ENCODE results near the gene PIGS. TPM values are rescaled to one million over a fixed set of nuclear protein-coding genes. Genes with fewer than 3 reads are reported as not detected.

Gene PIGS
- total and polyA plus RNA-seq, 2 of the 13 experiments (the other 11 are each of a cell fraction or from before 2014, with no cell fraction given) = 31.7 to 42.6 TPM

DNA sequence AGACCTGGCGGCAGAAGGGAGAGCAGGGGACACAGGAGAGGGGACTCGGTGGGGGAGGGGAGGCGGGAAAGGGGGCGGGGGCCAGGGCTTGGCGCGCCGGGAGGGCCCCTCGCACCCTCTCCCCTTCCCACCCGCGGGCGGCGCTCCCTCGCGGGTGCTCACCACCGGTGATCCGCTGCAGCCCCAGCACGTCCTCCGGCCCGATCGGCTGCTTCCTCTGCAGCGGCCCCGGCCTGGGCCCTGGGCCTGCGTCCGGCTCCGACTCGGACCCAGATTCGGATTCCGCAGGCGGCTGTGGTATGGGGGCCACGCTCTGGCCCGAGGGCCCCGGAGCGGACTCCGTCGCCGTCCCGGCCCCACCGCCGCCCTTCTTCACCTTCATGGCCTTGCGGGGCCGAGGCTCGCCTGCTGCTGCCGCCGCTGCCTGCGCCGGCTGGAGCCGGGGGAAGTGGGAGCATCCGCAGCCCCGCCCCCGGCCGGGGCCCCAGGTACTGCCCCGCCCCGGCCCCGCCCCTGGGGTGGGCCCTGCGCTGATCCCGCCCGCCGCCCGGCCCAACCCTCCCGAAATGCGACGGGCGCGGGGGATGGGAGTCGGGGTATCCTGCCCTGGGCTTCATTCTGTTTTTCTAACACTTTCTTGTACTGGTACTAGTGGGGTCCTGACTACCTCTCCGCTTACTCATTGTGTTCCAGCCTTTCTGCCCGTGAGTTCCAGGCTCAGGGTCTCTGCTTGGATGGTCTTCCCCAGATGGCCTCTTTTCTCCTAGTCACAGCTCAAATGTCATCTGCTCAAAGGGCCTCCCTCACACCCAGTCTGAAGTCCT is 18.9 kb downstream of the PIGS start, which contains the start of gene UNC119 (continued):
- TF ChIP-seq, protein P1, sequence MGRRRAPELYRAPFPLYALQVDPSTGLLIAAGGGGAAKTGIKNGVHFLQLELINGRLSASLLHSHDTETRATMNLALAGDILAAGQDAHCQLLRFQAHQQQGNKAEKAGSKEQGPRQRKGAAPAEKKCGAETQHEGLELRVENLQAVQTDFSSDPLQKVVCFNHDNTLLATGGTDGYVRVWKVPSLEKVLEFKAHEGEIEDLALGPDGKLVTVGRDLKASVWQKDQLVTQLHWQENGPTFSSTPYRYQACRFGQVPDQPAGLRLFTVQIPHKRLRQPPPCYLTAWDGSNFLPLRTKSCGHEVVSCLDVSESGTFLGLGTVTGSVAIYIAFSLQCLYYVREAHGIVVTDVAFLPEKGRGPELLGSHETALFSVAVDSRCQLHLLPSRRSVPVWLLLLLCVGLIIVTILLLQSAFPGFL (CRISPR knock-in tag; IDR thresholded peaks at IDR 0.05) = no peak
- TF ChIP-seq ZBTB42 (CRISPR knock-in tag; IDR thresholded peaks at IDR 0.05) (no peak; the same call in 1 of the 2 replicates), FOSL1 (CRISPR knock-in tag; IDR thresholded peaks at IDR 0.05; ENCODE audit: borderline replicate concordance) (no peak), TP53 (CRISPR knock-in tag; conservative IDR thresholded peaks at IDR 0.05) (no peak), E2F2 (CRISPR knock-in tag; IDR thresholded peaks at IDR 0.05; ENCODE audit: borderline replicate concordance) (no peak), HIC2 (CRISPR knock-in tag; IDR thresholded peaks at IDR 0.05; ENCODE audit: low read depth) (no peak), IRX3 (CRISPR knock-in tag; IDR thresholded peaks at IDR 0.05; ENCODE audit: borderline replicate concordance, low read depth) (peak; percentile 64; the same call in 1 of the 2 replicates), HES4 (CRISPR knock-in tag; IDR thresholded peaks at IDR 0.05; ENCODE audit: borderline replicate concordance) (0 out of 2 replicates have a peak, but pooled peaks have one; percentile 21)
- TF ChIP-seq, protein P2, sequence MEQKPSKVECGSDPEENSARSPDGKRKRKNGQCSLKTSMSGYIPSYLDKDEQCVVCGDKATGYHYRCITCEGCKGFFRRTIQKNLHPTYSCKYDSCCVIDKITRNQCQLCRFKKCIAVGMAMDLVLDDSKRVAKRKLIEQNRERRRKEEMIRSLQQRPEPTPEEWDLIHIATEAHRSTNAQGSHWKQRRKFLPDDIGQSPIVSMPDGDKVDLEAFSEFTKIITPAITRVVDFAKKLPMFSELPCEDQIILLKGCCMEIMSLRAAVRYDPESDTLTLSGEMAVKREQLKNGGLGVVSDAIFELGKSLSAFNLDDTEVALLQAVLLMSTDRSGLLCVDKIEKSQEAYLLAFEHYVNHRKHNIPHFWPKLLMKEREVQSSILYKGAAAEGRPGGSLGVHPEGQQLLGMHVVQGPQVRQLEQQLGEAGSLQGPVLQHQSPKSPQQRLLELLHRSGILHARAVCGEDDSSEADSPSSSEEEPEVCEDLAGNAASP (CRISPR knock-in tag; IDR thresholded peaks at IDR 0.05; ENCODE audit: borderline replicate concordance) = no peak
- TF ChIP-seq, protein P3, sequence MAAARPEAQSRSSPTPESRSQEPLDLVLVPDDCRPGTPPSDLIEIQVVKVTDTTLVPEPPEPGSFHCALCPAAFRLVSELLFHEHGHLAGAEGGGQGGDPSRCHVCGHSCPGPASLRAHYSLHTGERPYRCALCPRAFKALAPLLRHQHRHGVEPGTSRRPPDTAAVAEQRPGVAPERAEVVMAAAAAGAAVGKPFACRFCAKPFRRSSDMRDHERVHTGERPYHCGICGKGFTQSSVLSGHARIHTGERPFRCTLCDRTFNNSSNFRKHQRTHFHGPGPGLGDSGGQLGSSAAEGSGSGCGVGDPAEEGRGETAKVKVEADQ (CRISPR knock-in tag; IDR thresholded peaks at IDR 0.05; ENCODE audit: borderline replicate concordance) = 0 out of 2 replicates have a peak, but pooled peaks have one; percentile 45
- TF ChIP-seq, protein P4, sequence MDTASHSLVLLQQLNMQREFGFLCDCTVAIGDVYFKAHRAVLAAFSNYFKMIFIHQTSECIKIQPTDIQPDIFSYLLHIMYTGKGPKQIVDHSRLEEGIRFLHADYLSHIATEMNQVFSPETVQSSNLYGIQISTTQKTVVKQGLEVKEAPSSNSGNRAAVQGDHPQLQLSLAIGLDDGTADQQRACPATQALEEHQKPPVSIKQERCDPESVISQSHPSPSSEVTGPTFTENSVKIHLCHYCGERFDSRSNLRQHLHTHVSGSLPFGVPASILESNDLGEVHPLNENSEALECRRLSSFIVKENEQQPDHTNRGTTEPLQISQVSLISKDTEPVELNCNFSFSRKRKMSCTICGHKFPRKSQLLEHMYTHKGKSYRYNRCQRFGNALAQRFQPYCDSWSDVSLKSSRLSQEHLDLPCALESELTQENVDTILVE (CRISPR knock-in tag; IDR thresholded peaks at IDR 0.05) = no peak
- TF ChIP-seq, protein P5, sequence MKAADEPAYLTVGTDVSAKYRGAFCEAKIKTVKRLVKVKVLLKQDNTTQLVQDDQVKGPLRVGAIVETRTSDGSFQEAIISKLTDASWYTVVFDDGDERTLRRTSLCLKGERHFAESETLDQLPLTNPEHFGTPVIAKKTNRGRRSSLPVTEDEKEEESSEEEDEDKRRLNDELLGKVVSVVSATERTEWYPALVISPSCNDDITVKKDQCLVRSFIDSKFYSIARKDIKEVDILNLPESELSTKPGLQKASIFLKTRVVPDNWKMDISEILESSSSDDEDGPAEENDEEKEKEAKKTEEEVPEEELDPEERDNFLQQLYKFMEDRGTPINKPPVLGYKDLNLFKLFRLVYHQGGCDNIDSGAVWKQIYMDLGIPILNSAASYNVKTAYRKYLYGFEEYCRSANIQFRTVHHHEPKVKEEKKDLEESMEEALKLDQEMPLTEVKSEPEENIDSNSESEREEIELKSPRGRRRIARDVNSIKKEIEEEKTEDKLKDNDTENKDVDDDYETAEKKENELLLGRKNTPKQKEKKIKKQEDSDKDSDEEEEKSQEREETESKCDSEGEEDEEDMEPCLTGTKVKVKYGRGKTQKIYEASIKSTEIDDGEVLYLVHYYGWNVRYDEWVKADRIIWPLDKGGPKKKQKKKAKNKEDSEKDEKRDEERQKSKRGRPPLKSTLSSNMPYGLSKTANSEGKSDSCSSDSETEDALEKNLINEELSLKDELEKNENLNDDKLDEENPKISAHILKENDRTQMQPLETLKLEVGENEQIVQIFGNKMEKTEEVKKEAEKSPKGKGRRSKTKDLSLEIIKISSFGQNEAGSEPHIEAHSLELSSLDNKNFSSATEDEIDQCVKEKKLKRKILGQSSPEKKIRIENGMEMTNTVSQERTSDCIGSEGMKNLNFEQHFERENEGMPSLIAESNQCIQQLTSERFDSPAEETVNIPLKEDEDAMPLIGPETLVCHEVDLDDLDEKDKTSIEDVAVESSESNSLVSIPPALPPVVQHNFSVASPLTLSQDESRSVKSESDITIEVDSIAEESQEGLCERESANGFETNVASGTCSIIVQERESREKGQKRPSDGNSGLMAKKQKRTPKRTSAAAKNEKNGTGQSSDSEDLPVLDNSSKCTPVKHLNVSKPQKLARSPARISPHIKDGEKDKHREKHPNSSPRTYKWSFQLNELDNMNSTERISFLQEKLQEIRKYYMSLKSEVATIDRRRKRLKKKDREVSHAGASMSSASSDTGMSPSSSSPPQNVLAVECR (CRISPR knock-in tag; IDR thresholded peaks at IDR 0.05; ENCODE audit: borderline replicate concordance) = peak; percentile 61; the same call in 1 of the 2 replicates
